Esophagus muscularis mucosa (tissue), 4 donors: ENCODE measurements around the gene TESMIN.

Experiments
- CTCF ChIP-seq, 3 experiments: fragments of 200-600 bp in 2 of 3; fragments of 450-650 bp in 1 of 3; sonication (generic) in 2 of 3; IDR thresholded peaks; one replicate each; pipeline ENCODE4 v1.5.1; 2017 to 2019; ENCODE audit warnings: antibody characterized with exemption in 3 of 3, mild to moderate bottlenecking in 2 of 3, moderate library complexity in 1 of 3
- EP300 ChIP-seq: sonication (generic); formaldehyde crosslinking; IDR thresholded peaks from one replicate; pipeline ENCODE4 v1.6.1; 2017; ENCODE audit warnings: antibody characterized with exemption
- POLR2AphosphoS5 ChIP-seq, 2 donors: sonication (generic); formaldehyde crosslinking; IDR thresholded peaks; one replicate each; pipeline ENCODE4 v1.6.1; 2017; ENCODE audit warnings: antibody characterized with exemption in 2 of 2

DNA sequence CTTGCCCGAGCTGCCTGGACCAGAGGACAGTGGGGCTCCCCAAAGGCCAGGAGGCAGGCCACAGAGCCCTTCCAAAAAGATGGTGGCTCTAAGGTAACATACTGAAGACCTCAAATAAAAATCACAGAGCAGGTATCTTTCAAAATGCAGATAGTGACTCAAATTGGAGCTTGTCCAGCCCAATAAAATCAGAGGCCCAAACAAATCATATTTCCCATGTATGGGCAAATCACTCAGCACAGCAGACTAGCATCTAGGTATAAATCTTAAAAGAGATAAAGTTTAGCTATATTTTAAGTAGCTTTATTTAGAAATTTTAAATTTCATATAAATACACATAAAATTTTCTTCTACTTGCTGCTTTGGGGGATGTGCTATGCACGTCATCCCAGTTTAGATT is 3.3 kb downstream of the TESMIN start:
- TF ChIP-seq POLR2AphosphoS5 (IDR thresholded peaks at IDR 0.05) = no peak
- no peak for TF ChIP-seq CTCF (IDR thresholded peaks at IDR 0.05)
- TF ChIP-seq EP300 = no peak
